ENCODE measurements around the gene FSD1. TPM values are rescaled to one million over a fixed set of nuclear protein-coding genes. Genes with fewer than 3 reads are reported as not detected.

FSD1 gene
- total and polyA plus RNA-seq, 9 of the 15 experiments (the other 6 are each of a cell fraction or from before 2014, with no cell fraction given), result 0.11 to 1.9 (median 0.94) TPM; not detected in 1

GRCh38 chr19:4277191-4277696 lies 27.2 kb upstream of the FSD1 start:
- no peaks in the 10 kb centered on the region for H3K9me1 ChIP-seq (ENCODE audit: control insufficient read depth, insufficient read depth, low read length)
- ATAC-seq (no peak), FAIRE-seq (no peak), DNase-seq (ENCODE audit: extremely low read depth in 1 of 4, low spot score in 3 of 4) (peak in 3 of 4 experiments; percentile 24 to 40 (median 39))
- no peaks in the 10 kb centered on the region for H3K36me3 ChIP-seq (ENCODE audit: control insufficient read depth, insufficient read depth, low read length)
- in situ Hi-C loops (cut with MboI) (loop anchor here (10.0 kb wide), 1 partner anchor 68 kb away; the partner anchor contains the start of gene MPND), intact Hi-C loops (cut with micrococcal nuclease) (no loop called here)
- H3K79me2 ChIP-seq (ENCODE audit: control insufficient read depth, insufficient read depth, low read length), result no peaks in the 10 kb centered on the region
- H3K27me3 ChIP-seq (ENCODE audit: control insufficient read depth in 2 of 2, insufficient read depth in 2 of 2, low read length in 2 of 2), result peaks cover 9 to 17% of the 10 kb centered on the region in 2 experiments; a peak in 4 of 5 replicates
- H3K27ac ChIP-seq (ENCODE audit: extremely low read depth, low read depth, low read length), result no peak overlapping the region
- no peak overlapping the region for H3K4me2 ChIP-seq (ENCODE audit: insufficient read depth, low read length)
- POLR2A ChIA-PET, result interaction anchor here (0.6 to 1.6 kb wide), 4 partner anchors 10 to 20 kb away, joined by 3 to 4 read pairs (median 3); no protein-coding TSS in a partner anchor
- CTCF ChIA-PET (ENCODE audit: low intra/inter-chr PET ratio), result no interaction called here
- no peak overlapping the region for H3K4me3 ChIP-seq
- H2AFZ ChIP-seq (ENCODE audit: low read depth, low read length), result no peak overlapping the region; the same call in 1 of the 2 replicates
- no peaks in the 10 kb centered on the region for H3K9me3 ChIP-seq (replicated peaks; ENCODE audit: control insufficient read depth, insufficient read depth, low read depth, low read length)
- H3K4me1 ChIP-seq (replicated peaks in 1 of 2; ENCODE audit: control insufficient read depth in 2 of 2, insufficient read depth in 2 of 2, low read length in 2 of 2), result peaks cover 0 to 22% of the 10 kb centered on the region in 2 experiments; a peak in 4 of 5 replicates
- BruUV-seq (replicated peaks), result no TSS peak
- WGBS (ENCODE audit: insufficient coverage, low coverage, missing lambda C conversion rate), result 10% methylated on average over 16 of the region's 16 CpGs
- H4K20me1 ChIP-seq (replicated peaks; ENCODE audit: control insufficient read depth, insufficient read depth, low read length), result no peaks in the 10 kb centered on the region
- H3K9ac ChIP-seq (ENCODE audit: insufficient read depth in 1 of 2, low read depth in 2 of 2, low read length in 2 of 2), result 0 out of 4 replicates have a peak overlapping the region, but pooled peaks of 1 of the 2 experiments have one; percentile 31
- TF ChIP-seq TFE3 (CRISPR knock-in tag; IDR thresholded peaks at IDR 0.05), result no peak
- TF ChIP-seq RCOR1 (IDR thresholded peaks at IDR 0.05; ENCODE audit: borderline replicate concordance in 1 of 2, low read depth in 2 of 2, low read length in 2 of 2), result 0 out of 4 replicates have a peak, but pooled peaks of 1 of the 2 experiments have one; percentile 5
- no peak for TF ChIP-seq ZHX1 (conservative IDR thresholded peaks at IDR 0.05; ENCODE audit: low read length)
- peak; percentile 96 for TF ChIP-seq BCOR (IDR thresholded peaks at IDR 0.05)
- TF ChIP-seq HBP1 (CRISPR knock-in tag; IDR thresholded peaks at IDR 0.05), result no peak
- TF ChIP-seq ELF4 (CRISPR knock-in tag; IDR thresholded peaks at IDR 0.05), result no peak
- TF ChIP-seq TRIM28 (IDR thresholded peaks at IDR 0.05), result no peak
- no peak for TF ChIP-seq BRCA1 (IDR thresholded peaks at IDR 0.05)
- no peak for TF ChIP-seq BRCA1 (CRISPR knock-in tag; IDR thresholded peaks at IDR 0.05)
- peak; percentile 80; the same call in 1 of the 2 replicates for TF ChIP-seq SMARCA5 (IDR thresholded peaks at IDR 0.05)
- no peak for TF ChIP-seq IRF1 (CRISPR knock-in tag; IDR thresholded peaks at IDR 0.05; ENCODE audit: borderline replicate concordance)
- no peak for TF ChIP-seq ZNF324 (CRISPR knock-in tag; IDR thresholded peaks at IDR 0.05)
